Loucy (cell line): ENCODE data around the gene PTCH1.

ENCODE experiments used
- CTCF ChIP-seq: fragments of 200-600 bp; sonication (generic); conservative IDR thresholded peaks from 2 replicates; pipeline ENCODE4 v1.5.1; 2014; ENCODE audit warnings: mild to moderate bottlenecking, antibody characterized with exemption, low read length
- EZH2phosphoT487 ChIP-seq: fragments of 200-600 bp; IDR thresholded peaks from 2 replicates; pipeline ENCODE4 v1.6.1; 2018; ENCODE audit warnings: antibody characterized with exemption, mild to moderate bottlenecking, moderate library complexity, borderline replicate concordance

- TF ChIP-seq CTCF (no peak), EZH2phosphoT487 (no peak)
Measured at GRCh38 chr9:95505072-95505716, 11.6 kb downstream of the PTCH1 start.
